Osteoblast (primary cell): Measurements from ENCODE around the gene SLC46A1. TPM values are rescaled to one million over a fixed set of nuclear protein-coding genes. Genes with fewer than 3 reads are reported as not detected.
A peak's percentile ranks its signal among the peaks of the same experiment; 100 is the strongest.

ENCODE experiments used
- DNase-seq: peaks from one replicate; pipeline ENCODE4 v3.0.0; 2011; ENCODE audit warnings: low spot score, mixed read lengths; ENCODE audit not compliant: insufficient read length; ENCODE audit errors: missing footprints
- H2AFZ ChIP-seq: 2 replicates; pipeline ENCODE4 v1.6.0; 2011; ENCODE audit warnings: mild to moderate bottlenecking, low read length
- H3K27ac ChIP-seq: 2 replicates; pipeline ENCODE4 v1.5.1; 2011; ENCODE audit warnings: mild to moderate bottlenecking, low read depth, low read length, moderate library complexity
- H3K27me3 ChIP-seq: 2 replicates; pipeline ENCODE4 v1.6.0; 2012; ENCODE audit warnings: mild to moderate bottlenecking, control low read depth, inconsistent platforms, low read length, moderate library complexity; ENCODE audit not compliant: insufficient read depth
- H3K36me3 ChIP-seq: 2 replicates; pipeline ENCODE4 v1.5.1; 2011; ENCODE audit warnings: mild to moderate bottlenecking, low read length, control low read depth, moderate library complexity; ENCODE audit not compliant: insufficient read depth
- H3K4me1 ChIP-seq: 2 replicates; pipeline ENCODE4 v1.5.1; 2011; ENCODE audit warnings: mild to moderate bottlenecking, low read length, control low read depth, moderate library complexity; ENCODE audit not compliant: insufficient read depth
- H3K4me2 ChIP-seq: 2 replicates; pipeline ENCODE4 v1.6.0; 2011; ENCODE audit warnings: mild to moderate bottlenecking, low read length; ENCODE audit not compliant: insufficient read depth
- H3K4me3 ChIP-seq: fragments of 200-600 bp; sonication (generic); 3 replicates; pipeline ENCODE4 v1.5.1; 2012; ENCODE audit warnings: mild to moderate bottlenecking, low read length, inconsistent platforms; ENCODE audit not compliant: insufficient read depth
- H3K79me2 ChIP-seq: 2 replicates; pipeline ENCODE4 v1.6.0; 2012; ENCODE audit warnings: mild to moderate bottlenecking, low read length, control low read depth, inconsistent platforms; ENCODE audit not compliant: insufficient read depth
- H3K9me3 ChIP-seq: 2 replicates; pipeline ENCODE4 v1.5.1; 2011; ENCODE audit warnings: low read depth, low read length, control low read depth
- H4K20me1 ChIP-seq: 2 replicates; pipeline ENCODE4 v1.6.0; 2012; ENCODE audit warnings: mild to moderate bottlenecking, low read length, control low read depth; ENCODE audit not compliant: insufficient read depth
- total RNA-seq: library from RNA; depleted of rRNA; stranded (reverse); fragments of >200 nt; gene quantifications from 2 replicates; pipeline ENCODE4 v1.2.3, GENCODE V29; 2012
- TF ChIP-seq, protein P1 (sequence below): IDR thresholded peaks from 2 replicates; pipeline ENCODE4 v1.5.1; 2011; ENCODE audit warnings: mild to moderate bottlenecking, low read depth, low read length, moderate library complexity; ENCODE audit errors: extremely low read depth

SLC46A1 gene
- total RNA-seq, 1 donor = 8.0 TPM

DNA sequence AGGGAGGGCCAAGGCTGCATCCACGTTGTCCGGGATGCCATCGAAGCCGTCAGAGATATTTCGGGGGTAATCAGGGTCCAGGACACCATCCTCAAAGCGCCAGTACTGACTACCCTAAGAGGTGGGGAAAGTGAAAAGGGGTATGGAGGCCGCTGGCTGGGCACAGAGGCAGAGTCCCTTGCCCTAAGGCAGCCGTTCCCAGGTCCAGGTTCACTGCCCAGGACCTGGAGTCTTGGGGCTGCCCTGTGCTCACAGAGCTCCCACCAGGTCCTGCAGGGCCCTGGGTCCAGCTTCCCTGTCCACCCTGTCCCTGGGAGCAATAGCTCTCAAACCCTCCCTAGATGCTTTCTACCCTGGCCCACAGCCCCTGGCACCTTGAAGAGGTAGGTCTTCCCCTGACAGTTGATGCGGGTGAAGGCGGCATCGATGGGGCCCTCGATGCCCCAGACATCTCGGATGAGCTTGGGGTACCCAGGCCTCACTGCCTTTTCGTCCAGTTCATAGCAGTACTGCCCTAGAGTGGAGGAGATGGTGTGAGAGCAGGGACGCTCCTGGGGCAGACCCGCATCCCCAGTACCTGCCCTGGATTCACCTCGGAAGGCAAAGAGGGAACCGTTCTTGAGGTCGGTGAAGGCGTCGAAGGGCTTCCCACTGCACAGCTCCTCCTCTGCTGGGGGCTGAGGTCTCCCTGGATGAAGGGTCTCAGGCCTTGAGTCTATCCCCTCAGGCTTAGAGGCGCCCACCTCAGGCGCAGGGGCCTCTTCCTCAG lies 36.9 kb downstream of the SLC46A1 start:
- TF ChIP-seq, protein P1, sequence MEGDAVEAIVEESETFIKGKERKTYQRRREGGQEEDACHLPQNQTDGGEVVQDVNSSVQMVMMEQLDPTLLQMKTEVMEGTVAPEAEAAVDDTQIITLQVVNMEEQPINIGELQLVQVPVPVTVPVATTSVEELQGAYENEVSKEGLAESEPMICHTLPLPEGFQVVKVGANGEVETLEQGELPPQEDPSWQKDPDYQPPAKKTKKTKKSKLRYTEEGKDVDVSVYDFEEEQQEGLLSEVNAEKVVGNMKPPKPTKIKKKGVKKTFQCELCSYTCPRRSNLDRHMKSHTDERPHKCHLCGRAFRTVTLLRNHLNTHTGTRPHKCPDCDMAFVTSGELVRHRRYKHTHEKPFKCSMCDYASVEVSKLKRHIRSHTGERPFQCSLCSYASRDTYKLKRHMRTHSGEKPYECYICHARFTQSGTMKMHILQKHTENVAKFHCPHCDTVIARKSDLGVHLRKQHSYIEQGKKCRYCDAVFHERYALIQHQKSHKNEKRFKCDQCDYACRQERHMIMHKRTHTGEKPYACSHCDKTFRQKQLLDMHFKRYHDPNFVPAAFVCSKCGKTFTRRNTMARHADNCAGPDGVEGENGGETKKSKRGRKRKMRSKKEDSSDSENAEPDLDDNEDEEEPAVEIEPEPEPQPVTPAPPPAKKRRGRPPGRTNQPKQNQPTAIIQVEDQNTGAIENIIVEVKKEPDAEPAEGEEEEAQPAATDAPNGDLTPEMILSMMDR = no peak
- Histone ChIP-seq H3K79me2 (no peaks in the 10 kb centered on the region), H3K9me3 (no peaks in the 10 kb centered on the region), H3K27me3 (peaks cover 16% of the 10 kb centered on the region), H3K4me1 (peaks cover 7% of the 10 kb centered on the region), H2AFZ (no peak overlapping the region), H3K36me3 (no peaks in the 10 kb centered on the region), H3K27ac (no peak overlapping the region), H3K4me3 (no peak overlapping the region), H4K20me1 (peaks cover 14% of the 10 kb centered on the region), H3K4me2 (no peak overlapping the region)
- DNase-seq = peak; percentile 73

DNA sequence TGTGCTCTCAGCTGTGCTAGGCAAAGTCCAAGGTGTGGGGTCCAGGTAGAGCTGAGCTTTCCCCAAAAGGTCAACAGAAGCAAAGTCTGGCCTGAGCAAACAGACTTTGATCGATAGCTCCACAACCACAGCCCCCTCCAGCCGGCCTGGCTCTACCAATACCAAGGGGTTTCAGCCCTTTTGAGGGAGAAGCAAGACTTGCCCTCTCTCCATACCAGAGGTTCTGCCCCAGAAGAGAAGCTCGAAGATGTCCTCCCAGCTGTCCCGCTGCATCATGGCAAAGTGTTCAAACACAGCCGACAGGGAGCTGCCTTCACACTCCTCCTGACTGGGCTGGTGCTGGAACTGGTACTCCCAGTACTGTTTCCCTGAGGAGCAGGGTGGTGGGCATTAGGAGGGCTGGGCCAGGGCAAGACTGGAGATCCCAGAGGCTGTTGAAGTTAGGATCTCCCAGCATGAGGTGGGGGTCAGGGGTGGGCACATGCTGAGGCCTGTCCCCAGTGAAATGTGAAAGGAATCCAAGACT lies 37.6 kb downstream of the SLC46A1 start:
- Histone ChIP-seq H3K4me1 (peaks cover 7% of the 10 kb centered on the region), H3K27ac (no peak overlapping the region), H3K9me3 (no peaks in the 10 kb centered on the region), H3K4me3 (no peak overlapping the region), H3K27me3 (peaks cover 13% of the 10 kb centered on the region), H4K20me1 (peaks cover 11% of the 10 kb centered on the region), H2AFZ (no peak overlapping the region), H3K4me2 (no peak overlapping the region), H3K79me2 (no peaks in the 10 kb centered on the region), H3K36me3 (peaks cover 2% of the 10 kb centered on the region)
- DNase-seq = peak; percentile 57
- TF ChIP-seq, protein P1 = no peak

DNA sequence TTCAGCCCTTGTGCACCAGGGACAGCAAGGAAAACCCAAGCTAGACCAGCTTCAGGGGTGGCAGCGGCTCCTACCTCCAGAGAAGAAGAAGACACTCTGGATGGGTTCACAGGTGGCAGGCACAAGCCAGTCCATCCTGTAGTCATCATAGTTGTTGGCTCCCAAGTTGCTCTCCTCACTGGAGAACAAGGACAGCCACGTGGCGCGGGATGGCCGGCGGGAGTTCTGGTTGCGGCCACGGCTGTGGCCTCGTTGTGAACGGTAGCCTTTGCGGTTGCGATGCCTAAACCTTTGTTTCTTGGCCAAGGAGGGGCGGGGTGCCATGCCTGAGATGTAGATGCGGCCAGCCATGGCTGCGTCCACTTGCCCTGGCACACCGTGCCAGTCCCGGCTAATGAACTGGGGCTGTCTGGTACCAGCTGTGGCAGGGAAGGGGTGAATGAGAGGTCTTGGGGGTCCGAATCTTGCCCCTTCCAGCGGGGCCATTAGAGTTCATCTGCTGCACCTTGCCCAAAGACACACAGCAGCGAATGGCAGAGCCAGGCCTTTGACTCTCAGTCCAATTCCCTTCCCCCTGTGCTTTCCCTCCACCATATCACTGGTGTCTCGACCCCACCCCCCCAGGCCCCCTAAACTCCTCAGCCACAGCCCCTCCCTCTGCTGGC lies 38.2 kb downstream of the SLC46A1 start:
- Histone ChIP-seq H3K4me1 (peaks cover 7% of the 10 kb centered on the region), H3K36me3 (peaks cover 8% of the 10 kb centered on the region), H3K27ac (no peak overlapping the region), H2AFZ (no peak overlapping the region), H3K9me3 (no peaks in the 10 kb centered on the region), H3K27me3 (peaks cover 7% of the 10 kb centered on the region), H3K4me2 (no peak overlapping the region), H3K79me2 (no peaks in the 10 kb centered on the region), H4K20me1 (peaks cover 5% of the 10 kb centered on the region), H3K4me3 (no peak overlapping the region)
- TF ChIP-seq, protein P1 = no peak
- DNase-seq = peak; percentile 59

DNA sequence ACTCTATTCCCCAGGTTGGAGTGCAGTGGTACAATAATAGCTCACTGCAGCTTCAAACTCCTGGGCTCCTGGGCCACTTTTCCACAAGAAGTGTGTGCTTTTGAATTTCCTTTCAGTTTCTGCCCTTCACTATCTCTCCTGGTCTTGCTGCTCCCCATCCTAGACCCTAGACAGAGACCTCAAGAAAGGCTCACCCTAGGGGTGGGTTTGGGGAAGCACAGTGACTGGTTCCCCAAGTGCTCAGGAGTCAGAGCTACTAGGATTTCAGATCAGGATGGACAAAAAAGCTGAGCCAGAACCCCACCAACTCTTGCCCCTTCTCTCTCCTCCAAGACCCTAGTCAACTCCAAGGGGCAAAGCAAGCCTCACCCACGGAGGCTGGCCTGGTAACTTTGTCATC lies 39.4 kb downstream of the SLC46A1 start:
- H3K4me1 ChIP-seq = peaks cover 7% of the 10 kb centered on the region
- H2AFZ ChIP-seq = no peak overlapping the region
- no peak overlapping the region for H3K4me3 ChIP-seq
- no peaks in the 10 kb centered on the region for H3K79me2 ChIP-seq
- H3K27me3 ChIP-seq = no peaks in the 10 kb centered on the region
- H3K9me3 ChIP-seq = no peaks in the 10 kb centered on the region
- TF ChIP-seq, protein P1 = no peak
- H4K20me1 ChIP-seq = peaks cover 4% of the 10 kb centered on the region
- no peak overlapping the region for H3K4me2 ChIP-seq
- H3K36me3 ChIP-seq = peaks cover 18% of the 10 kb centered on the region
- peak; percentile 68 for DNase-seq
- H3K27ac ChIP-seq = no peak overlapping the region
